ENCODE measurements around the gene RAD18.

The RAD18 gene

DNA sequence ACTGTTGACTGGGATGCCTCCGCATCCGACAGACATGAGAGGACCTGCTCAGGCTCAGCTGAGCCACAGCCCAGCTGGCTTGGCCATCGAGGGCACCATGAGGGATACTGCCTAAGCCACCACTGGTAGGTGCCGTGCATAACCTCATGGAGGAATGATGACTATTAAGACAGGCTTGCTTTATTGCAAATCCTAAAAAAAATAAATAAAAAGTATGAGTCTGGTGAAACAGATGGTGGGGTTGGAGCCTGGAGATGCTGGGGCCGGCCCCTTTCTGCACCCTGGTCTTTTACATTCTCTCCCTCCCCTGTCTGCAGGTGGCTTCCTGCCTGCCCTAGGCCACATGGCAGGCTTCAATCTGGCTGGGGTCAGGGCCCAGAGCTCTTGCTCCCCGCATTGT, 24.0 kb upstream of the RAD18 start:
- no peak overlapping the region for H3K4me3 ChIP-seq (ENCODE audit: low read depth, low read length)
- DNase-seq (ENCODE audit: low read depth), result no peak

GRCh38 chr3:8986741-8987140, 23.5 kb upstream of the RAD18 start:
- no peak for DNase-seq (ENCODE audit: low read depth)
- no peak overlapping the region for H3K4me3 ChIP-seq (ENCODE audit: low read depth, low read length)

GRCh38 chr3:8985876-8986275, 22.6 kb upstream of the RAD18 start:
- H3K4me3 ChIP-seq (ENCODE audit: low read depth, low read length), result no peak overlapping the region
- DNase-seq (ENCODE audit: low read depth), result no peak

DNA sequence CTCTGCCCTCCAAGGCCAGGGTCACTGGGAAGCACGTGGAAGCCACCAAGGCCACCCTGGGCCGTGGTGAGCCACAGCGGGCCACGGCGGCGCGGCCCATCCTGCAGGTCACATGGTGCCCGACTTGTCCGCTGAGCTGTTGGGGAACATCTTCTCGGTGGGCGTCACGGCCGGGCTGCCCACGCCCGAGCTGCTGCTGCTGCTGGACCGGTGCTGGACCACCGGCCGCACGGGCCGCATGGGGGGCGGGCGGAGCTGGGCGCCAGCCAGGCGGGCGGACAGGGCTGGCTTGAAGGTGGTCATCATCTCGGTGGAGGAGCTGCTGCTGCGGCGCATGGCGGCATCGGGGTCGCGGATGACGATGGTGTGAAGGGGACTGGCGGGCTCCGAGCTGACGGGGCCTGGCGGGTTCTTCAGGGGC, 22.1 kb upstream of the RAD18 start:
- H3K4me3 ChIP-seq (ENCODE audit: low read depth, low read length), result no peak overlapping the region
- DNase-seq (ENCODE audit: low read depth), result no peak

- no peak overlapping the region for H3K4me3 ChIP-seq (ENCODE audit: low read depth, low read length)
- no peak for DNase-seq (ENCODE audit: low read depth)
Observed at GRCh38 chr3:8984526-8984925, 21.3 kb upstream of the RAD18 start.

- DNase-seq (ENCODE audit: low read depth), result no peak
- no peak overlapping the region for H3K4me3 ChIP-seq (ENCODE audit: low read depth, low read length)
Observed at GRCh38 chr3:8984081-8984480, 20.8 kb upstream of the RAD18 start.

GRCh38 chr3:8983591-8983990, 20.3 kb upstream of the RAD18 start:
- no peak for DNase-seq (ENCODE audit: low read depth)
- no peak overlapping the region for H3K4me3 ChIP-seq (ENCODE audit: low read depth, low read length)

- DNase-seq (ENCODE audit: low read depth), result no peak
- no peak overlapping the region for H3K4me3 ChIP-seq (ENCODE audit: low read depth, low read length)
Observed at GRCh38 chr3:8983026-8983425, 19.8 kb upstream of the RAD18 start.

GRCh38 chr3:8982509-8982908, 19.2 kb upstream of the RAD18 start:
- H3K4me3 ChIP-seq (ENCODE audit: low read depth, low read length), result no peak overlapping the region
- DNase-seq (ENCODE audit: low read depth), result peak; percentile 34

GRCh38 chr3:8981700-8982099, 18.4 kb upstream of the RAD18 start:
- DNase-seq (ENCODE audit: low read depth), result no peak
- H3K4me3 ChIP-seq (ENCODE audit: low read depth, low read length), result no peak overlapping the region

DNA sequence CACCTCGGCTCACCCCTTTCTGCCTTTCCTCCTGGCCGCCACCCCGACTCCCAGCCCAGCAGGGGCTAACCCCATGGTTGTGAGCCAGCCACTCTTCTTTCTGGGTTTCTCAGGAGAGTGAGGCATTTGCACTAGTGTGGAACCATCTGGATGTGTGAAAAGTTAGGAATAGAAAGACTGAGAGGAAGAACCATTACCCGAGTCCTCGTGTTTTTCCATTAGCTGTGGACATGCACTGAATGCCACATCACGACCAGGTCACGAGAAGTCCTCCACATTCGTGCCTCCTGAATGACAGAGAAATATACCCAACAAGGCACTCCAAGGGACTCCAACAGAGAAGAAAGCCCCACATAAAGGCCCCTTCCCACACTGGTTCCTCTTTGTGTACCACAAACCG, 18.0 kb upstream of the RAD18 start:
- no peak for DNase-seq (ENCODE audit: low read depth)
- H3K4me3 ChIP-seq (ENCODE audit: low read depth, low read length), result no peak overlapping the region

GRCh38 chr3:8980756-8981257, 17.5 kb upstream of the RAD18 start:
- H3K4me3 ChIP-seq (ENCODE audit: low read depth, low read length), result no peak overlapping the region
- DNase-seq (ENCODE audit: low read depth), result no peak

DNA sequence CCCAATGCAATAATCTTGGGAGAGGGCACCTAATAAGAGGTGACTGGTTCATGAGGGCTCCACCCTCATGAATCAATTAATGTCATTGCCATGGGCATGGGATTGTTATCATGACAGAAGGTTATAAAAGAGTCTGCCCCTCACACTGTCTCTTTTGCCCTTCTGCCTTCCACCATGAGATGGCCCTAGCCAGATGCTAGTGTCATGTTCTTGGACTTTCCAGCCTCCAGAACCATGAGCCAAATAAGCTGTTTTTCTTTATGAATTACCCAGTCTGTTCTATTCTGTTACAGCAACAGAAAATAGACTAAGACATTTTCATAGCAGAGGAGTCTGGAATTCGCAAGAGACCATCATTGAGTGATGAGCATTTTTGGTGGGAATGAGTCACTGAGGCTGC, 16.0 kb upstream of the RAD18 start:
- no peak overlapping the region for H3K4me3 ChIP-seq (ENCODE audit: low read depth, low read length)
- no peak for DNase-seq (ENCODE audit: low read depth)

DNA sequence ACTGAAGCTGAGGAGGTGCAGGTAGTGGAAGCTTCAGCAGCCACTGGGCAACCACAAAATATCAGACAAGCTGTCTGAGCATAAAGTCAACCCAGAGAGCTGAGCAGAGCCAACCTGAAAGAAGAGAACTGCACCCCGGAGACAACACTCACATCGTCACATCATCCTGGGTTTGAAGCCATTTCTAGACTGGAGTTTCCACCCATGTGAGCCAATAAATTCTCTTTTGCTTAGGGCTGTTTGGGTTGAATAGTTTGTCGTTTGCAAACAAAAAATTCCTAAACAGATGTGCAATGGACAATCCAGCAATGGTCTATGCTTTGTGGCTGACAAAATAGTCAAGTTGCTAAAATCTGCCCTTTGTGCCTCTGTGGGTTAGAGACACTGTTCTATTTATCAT, 15.3 kb upstream of the RAD18 start:
- DNase-seq (ENCODE audit: low read depth), result no peak
- no peak overlapping the region for H3K4me3 ChIP-seq (ENCODE audit: low read depth, low read length)

DNA sequence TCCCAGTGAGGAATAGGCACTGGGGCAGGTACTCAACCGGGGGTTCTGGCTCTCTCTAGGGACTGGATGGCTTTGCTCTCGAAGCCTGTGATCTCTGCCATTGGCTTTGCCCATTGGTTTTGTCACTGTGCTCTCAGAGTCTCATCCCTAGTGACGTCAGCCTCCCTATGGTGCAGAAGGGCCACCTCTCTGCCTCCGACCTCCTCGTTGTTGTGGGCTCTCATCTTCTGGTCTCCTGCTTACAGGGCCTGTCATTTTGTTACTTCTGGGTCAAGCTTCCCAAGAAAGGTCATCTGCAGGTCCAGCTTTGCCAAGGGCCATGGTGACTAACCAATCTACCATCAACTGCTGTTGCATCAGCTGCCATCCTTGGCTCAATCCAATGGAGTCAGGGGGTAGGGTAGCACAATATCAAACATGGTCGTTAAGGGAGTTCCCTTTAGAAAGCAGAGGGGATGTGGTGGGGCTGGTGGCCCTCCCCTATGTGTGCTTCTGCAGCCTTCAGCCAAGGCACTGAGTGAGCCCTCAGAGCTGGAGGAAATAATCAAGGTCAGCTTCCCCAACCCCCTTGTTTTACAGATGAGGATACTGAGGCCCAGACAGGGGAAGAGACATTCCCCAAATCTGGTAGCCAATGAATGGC, 13.4 kb upstream of the RAD18 start:
- DNase-seq (ENCODE audit: low read depth), result no peak
- no peak overlapping the region for H3K4me3 ChIP-seq (ENCODE audit: low read depth, low read length)

DNA sequence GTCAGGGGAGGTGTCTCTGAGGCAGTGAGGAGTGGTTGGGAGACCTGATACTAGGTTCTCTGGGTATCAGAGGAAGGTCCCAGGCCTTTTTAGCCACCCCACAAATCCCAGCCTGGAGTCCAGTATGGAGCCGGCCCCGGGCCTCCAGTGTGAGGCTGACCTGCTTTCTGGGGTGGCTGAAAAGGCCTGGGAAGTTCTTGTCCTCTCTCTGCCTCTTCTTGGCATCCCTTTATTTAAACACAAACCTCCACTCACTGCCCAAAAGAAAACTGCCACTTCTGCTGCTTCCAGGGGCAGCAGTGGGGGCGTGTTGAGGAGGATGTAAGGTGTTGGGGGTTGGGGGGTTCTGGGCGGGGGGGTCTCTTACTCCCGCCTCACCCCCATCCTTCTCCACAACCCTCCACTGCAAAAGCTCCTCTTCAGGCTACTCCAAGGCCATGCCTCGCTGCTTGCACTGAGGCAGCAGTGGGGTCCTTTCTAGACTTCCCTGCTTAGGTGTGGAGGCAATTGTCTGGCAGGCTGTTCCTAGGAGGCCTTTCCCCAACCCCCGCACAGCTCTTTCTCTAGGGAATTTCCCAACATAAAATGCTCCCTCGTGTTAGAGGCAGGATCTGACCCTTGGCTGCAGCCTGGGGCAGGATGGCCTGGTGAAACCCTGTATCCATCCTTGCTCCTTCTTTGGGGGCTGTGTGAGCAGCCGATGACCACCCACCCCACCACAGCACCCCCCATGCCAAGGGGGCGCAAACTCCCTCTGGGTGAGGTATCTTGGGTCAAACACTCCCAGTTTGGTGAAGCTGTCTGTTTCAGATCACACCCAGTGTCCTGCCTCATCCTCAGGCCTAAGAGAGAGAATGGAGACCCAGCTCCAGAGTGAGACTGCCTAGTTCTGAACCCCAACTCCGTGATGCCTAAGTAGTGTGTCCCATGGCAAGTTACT, 12.1 kb upstream of the RAD18 start:
- no peak overlapping the region for H3K4me3 ChIP-seq (ENCODE audit: low read depth, low read length)
- DNase-seq (ENCODE audit: low read depth), result no peak

DNA sequence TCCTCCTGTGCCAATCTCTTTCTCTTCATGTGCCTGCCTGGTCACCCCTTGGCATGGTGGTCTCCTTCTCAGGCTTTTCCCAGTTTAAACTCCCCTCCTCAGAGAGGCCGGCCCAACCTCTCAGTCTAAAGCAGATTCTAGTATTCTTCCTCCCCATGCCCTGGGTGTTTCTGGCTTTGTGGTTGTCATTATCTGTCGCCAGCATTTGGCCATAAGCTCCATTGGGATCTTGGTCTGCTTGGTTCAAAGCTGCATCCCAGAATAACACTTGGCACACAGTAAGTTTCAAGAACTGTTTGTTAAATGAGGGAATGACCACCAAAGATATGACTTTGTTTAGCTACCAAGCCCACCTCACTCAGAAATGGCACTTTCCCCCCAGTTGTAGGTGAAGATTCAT, 11.2 kb upstream of the RAD18 start:
- no peak for DNase-seq (ENCODE audit: low read depth)
- H3K4me3 ChIP-seq (ENCODE audit: low read depth, low read length), result no peak overlapping the region

DNA sequence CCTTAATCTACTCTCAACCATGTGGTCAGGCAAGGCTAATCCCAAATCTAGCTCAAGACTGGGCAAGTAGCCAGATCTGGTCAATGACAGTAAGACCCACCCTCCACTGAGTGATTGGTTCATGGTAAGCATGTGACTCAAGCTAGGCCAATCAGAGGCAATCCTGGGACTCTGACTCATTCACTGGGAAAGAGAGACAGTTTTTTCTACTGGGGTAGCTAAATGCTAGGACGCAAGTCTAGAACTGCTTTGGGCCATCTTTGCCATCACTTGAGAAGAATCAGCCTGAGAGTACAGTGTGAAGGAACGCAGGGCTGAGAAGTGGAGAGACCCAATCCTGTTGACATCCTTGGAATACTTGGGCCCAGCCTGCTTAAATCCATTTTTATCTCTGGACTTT, 9.4 kb upstream of the RAD18 start:
- no peak overlapping the region for H3K4me3 ChIP-seq (ENCODE audit: low read depth, low read length)
- no peak for DNase-seq (ENCODE audit: low read depth)

DNA sequence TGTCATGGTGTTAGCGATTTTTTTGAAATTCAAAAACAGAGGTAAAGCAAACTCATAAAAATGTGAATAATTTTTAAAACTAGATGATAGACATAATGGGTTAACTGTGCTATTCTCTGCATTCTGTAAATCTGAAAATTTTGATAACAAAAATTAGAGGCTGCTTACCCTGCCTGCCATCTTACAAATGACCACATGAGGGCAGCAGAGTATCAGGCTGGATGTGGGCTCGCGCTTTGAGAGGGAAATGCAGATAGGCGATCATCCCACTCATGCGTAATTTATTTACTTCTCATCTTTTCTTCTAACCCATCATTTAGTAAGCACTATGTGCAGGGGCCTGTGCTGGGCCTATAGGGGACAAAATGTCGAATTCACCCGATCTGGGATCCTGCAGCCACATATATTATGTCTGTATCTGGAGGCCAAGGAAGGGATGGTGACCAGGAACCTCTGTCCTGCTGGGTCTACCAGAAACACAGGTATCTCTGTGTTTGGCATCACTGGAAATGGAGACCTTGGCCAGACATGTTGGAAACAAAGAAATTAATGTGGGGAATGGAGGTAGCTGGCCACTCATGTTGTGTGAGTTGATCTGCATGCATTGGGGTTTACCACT, 7.8 kb upstream of the RAD18 start:
- no peak for DNase-seq (ENCODE audit: low read depth)
- no peak overlapping the region for H3K4me3 ChIP-seq (ENCODE audit: low read depth, low read length)

GRCh38 chr3:8969241-8969640, 6.0 kb upstream of the RAD18 start:
- DNase-seq (ENCODE audit: low read depth), result no peak
- no peak overlapping the region for H3K4me3 ChIP-seq (ENCODE audit: low read depth, low read length)
